ENCODE results near the gene WFIKKN2. TPM values are rescaled to one million over a fixed set of nuclear protein-coding genes. Genes with fewer than 3 reads are reported as not detected.
A peak's percentile ranks its signal among the peaks of the same experiment; 100 is the strongest.

Gene WFIKKN2
- total RNA-seq, 1 donor from 2014 or later, result not detected

- no peaks in the 10 kb centered on the region for H3K9me3 ChIP-seq
- intact Hi-C loops (cut with DNase I), result loop anchor here (2.0 kb wide), 1 partner anchor 25 kb away; no protein-coding TSS in a partner anchor
- DNase-seq (ENCODE audit: low spot score in 2 of 2), result no peak
- no peaks in the 10 kb centered on the region for H3K36me3 ChIP-seq
- no peak overlapping the region for H3K27ac ChIP-seq
- no peak for TF ChIP-seq CTCF (IDR thresholded peaks at IDR 0.05)
- H3K4me1 ChIP-seq, result no peaks in the 10 kb centered on the region
- H3K27me3 ChIP-seq, result no peaks in the 10 kb centered on the region
- no peak overlapping the region for H3K4me3 ChIP-seq
Measured at GRCh38 chr17:50816271-50816670, 19.1 kb upstream of the WFIKKN2 start.

GRCh38 chr17:50816771-50817751 is 18.3 kb upstream of the WFIKKN2 start:
- intact Hi-C loops (cut with DNase I), result loop anchor here (2.0 kb wide), 1 partner anchor 24 kb away; no protein-coding TSS in a partner anchor

GRCh38 chr17:50817838-50818237 is 17.5 kb upstream of the WFIKKN2 start:
- Histone ChIP-seq H3K9me3 (no peaks in the 10 kb centered on the region), H3K4me3 (no peak overlapping the region), H3K4me1 (no peaks in the 10 kb centered on the region), H3K27me3 (no peaks in the 10 kb centered on the region), H3K27ac (no peak overlapping the region), H3K36me3 (no peaks in the 10 kb centered on the region)
- no peak for TF ChIP-seq CTCF (IDR thresholded peaks at IDR 0.05)
- no peak for DNase-seq (ENCODE audit: low spot score in 2 of 2)
- intact Hi-C loops (cut with DNase I), result loop anchor here (2.0 kb wide), 1 partner anchor 23 kb away; no protein-coding TSS in a partner anchor

More at GRCh38 chr17:50816771-50817751, 18.3 kb upstream of the WFIKKN2 start:
- Histone ChIP-seq H3K27ac (no peak overlapping the region), H3K9me3 (no peaks in the 10 kb centered on the region), H3K27me3 (no peaks in the 10 kb centered on the region), H3K4me3 (no peak overlapping the region), H3K4me1 (no peaks in the 10 kb centered on the region), H3K36me3 (no peaks in the 10 kb centered on the region)
- no peak for DNase-seq (ENCODE audit: low spot score in 2 of 2)
- peak in 2 of 3 experiments; percentile 63 to 74 for TF ChIP-seq CTCF (IDR thresholded peaks at IDR 0.05)

GRCh38 chr17:50818261-50818660 is 17.1 kb upstream of the WFIKKN2 start:
- TF ChIP-seq CTCF (IDR thresholded peaks at IDR 0.05), result no peak
- intact Hi-C loops (cut with DNase I), result no loop called here
- no peaks in the 10 kb centered on the region for H3K36me3 ChIP-seq
- no peaks in the 10 kb centered on the region for H3K4me1 ChIP-seq
- H3K4me3 ChIP-seq, result no peak overlapping the region
- no peaks in the 10 kb centered on the region for H3K9me3 ChIP-seq
- no peak overlapping the region for H3K27ac ChIP-seq
- no peak for DNase-seq (ENCODE audit: low spot score in 2 of 2)
- H3K27me3 ChIP-seq, result no peaks in the 10 kb centered on the region

GRCh38 chr17:50818921-50819657 is 16.3 kb upstream of the WFIKKN2 start:
- Histone ChIP-seq H3K9me3 (no peaks in the 10 kb centered on the region), H3K36me3 (no peaks in the 10 kb centered on the region), H3K4me3 (no peak overlapping the region), H3K27me3 (no peaks in the 10 kb centered on the region), H3K27ac (no peak overlapping the region), H3K4me1 (no peaks in the 10 kb centered on the region)
- no peak for DNase-seq (ENCODE audit: low spot score in 2 of 2)
- no peak for TF ChIP-seq CTCF (IDR thresholded peaks at IDR 0.05)
- intact Hi-C loops (cut with DNase I), result no loop called here

Measured in ascending aorta (tissue), 2 donors.